GM23338 (cell line): ENCODE data around the gene SLC16A12. TPM values are rescaled to one million over a fixed set of nuclear protein-coding genes. Genes with fewer than 3 reads are reported as not detected.

Experiments used
- ATAC-seq: fragments of 200-7000 bp; cut with Tn5 transposase; 3 replicates; pipeline ENCODE4 v1.9.1; 2020
- DNase-seq: peaks from one replicate; pipeline ENCODE4 v3.0.0-alpha.2; 2015; ENCODE audit warnings: low spot score
- H2AFZ ChIP-seq: fragments of 200-600 bp; sonication (generic); 2 replicates; pipeline ENCODE4 v1.8.0; 2016; ENCODE audit warnings: antibody characterized with exemption, mild to moderate bottlenecking, moderate library complexity
- H3F3A ChIP-seq: fragments of 200-600 bp; sonication (generic); replicated peaks from 2 replicates; pipeline ENCODE4 v1.8.0; 2017; ENCODE audit warnings: antibody characterized with exemption, mixed run types, low read depth
- H3K27ac ChIP-seq: fragments of 200-600 bp; sonication (generic); 2 replicates; pipeline ENCODE4 v1.6.1; 2016; ENCODE audit warnings: low read depth
- H3K27me3 ChIP-seq: fragments of 200-600 bp; sonication (generic); 2 replicates; pipeline ENCODE4 v1.8.0; 2016; ENCODE audit warnings: mild to moderate bottlenecking, mixed run types, moderate library complexity; ENCODE audit not compliant: insufficient read depth
- H3K36me3 ChIP-seq: fragments of 200-600 bp; sonication (generic); 2 replicates; pipeline ENCODE4 v1.8.0; 2016; ENCODE audit warnings: mild to moderate bottlenecking; ENCODE audit not compliant: insufficient read depth
- H3K4me1 ChIP-seq: fragments of 200-600 bp; sonication (generic); 2 replicates; pipeline ENCODE4 v1.8.0; 2016; ENCODE audit warnings: mild to moderate bottlenecking, moderate library complexity; ENCODE audit not compliant: insufficient read depth
- H3K4me2 ChIP-seq: fragments of 200-600 bp; sonication (generic); 2 replicates; pipeline ENCODE4 v1.7.1; 2017; ENCODE audit warnings: mixed run types
- H3K4me3 ChIP-seq: fragments of 200-600 bp; sonication (generic); 2 replicates; pipeline ENCODE4 v1.6.1; 2016; ENCODE audit warnings: mixed run types
- H3K79me2 ChIP-seq: fragments of 200-600 bp; sonication (generic); replicated peaks from 2 replicates; pipeline ENCODE4 v1.8.0; 2017; ENCODE audit warnings: mild to moderate bottlenecking; ENCODE audit not compliant: insufficient read depth
- H3K9me2 ChIP-seq: fragments of 200-600 bp; sonication (generic); 2 replicates; pipeline ENCODE4 v1.8.0; 2017; ENCODE audit not compliant: insufficient read depth
- H4K20me1 ChIP-seq: fragments of 200-600 bp; sonication (generic); replicated peaks from 2 replicates; pipeline ENCODE4 v1.8.0; 2017; ENCODE audit warnings: mild to moderate bottlenecking; ENCODE audit not compliant: insufficient read depth
- H3K27ac Mint-ChIP-seq: 2 replicates; pipeline ENCODE4 v1.8.0; 2020; ENCODE audit warnings: inconsistent platforms, mild to moderate bottlenecking, moderate library complexity, mixed read lengths
- H3K27me3 Mint-ChIP-seq: 3 replicates; pipeline ENCODE4 v1.8.0; 2022; ENCODE audit warnings: low read depth, mild to moderate bottlenecking, moderate library complexity, mixed read lengths, inconsistent platforms; ENCODE audit not compliant: insufficient read depth, poor library complexity
- H3K36me3 Mint-ChIP-seq: 3 replicates; pipeline ENCODE4 v1.8.0; 2021; ENCODE audit warnings: low read depth, mild to moderate bottlenecking, inconsistent platforms, moderate library complexity, mixed read lengths
- H3K4me1 Mint-ChIP-seq: 3 replicates; pipeline ENCODE4 v1.8.0; 2020; ENCODE audit warnings: mild to moderate bottlenecking, inconsistent platforms, mixed read lengths
- H3K4me3 Mint-ChIP-seq: 3 replicates; pipeline ENCODE4 v1.8.0; 2021; ENCODE audit warnings: moderate library complexity, mild to moderate bottlenecking, inconsistent platforms, mixed read lengths
- H3K9me3 Mint-ChIP-seq: 3 replicates; pipeline ENCODE4 v1.8.0; 2020; ENCODE audit warnings: moderate library complexity, mild to moderate bottlenecking, inconsistent platforms, mixed read lengths
- EZH2 ChIP-seq: fragments of 200-600 bp; sonication (generic); IDR thresholded peaks from one replicate; pipeline ENCODE4 v1.8.0; 2017; ENCODE audit warnings: antibody characterized with exemption, mild to moderate bottlenecking, low read depth; ENCODE audit not compliant: unreplicated experiment
- EZH2phosphoT487 ChIP-seq: fragments of 200-600 bp; sonication (generic); IDR thresholded peaks from one replicate; pipeline ENCODE4 v1.8.1; 2018; ENCODE audit warnings: antibody characterized with exemption; ENCODE audit not compliant: unreplicated experiment
- JUNB ChIP-seq: IDR thresholded peaks from one replicate; pipeline ENCODE4 v1.6.1; 2016; ENCODE audit warnings: antibody characterized with exemption; ENCODE audit not compliant: unreplicated experiment
- NANOG ChIP-seq: IDR thresholded peaks from 2 replicates; pipeline ENCODE4 v1.6.1; 2016; ENCODE audit warnings: antibody characterized with exemption, borderline replicate concordance
- POLR2AphosphoS5 ChIP-seq: IDR thresholded peaks from 2 replicates; pipeline ENCODE4 v1.6.1; 2016; ENCODE audit warnings: antibody characterized with exemption, low read depth
- STAT1 ChIP-seq: IDR thresholded peaks from one replicate; pipeline ENCODE4 v1.6.1; 2016; ENCODE audit warnings: antibody characterized with exemption; ENCODE audit not compliant: unreplicated experiment
- ZNF114 ChIP-seq: fragments of 250-450 bp; sonication (Bioruptor Pico); IDR thresholded peaks from 2 replicates; pipeline ENCODE4 v1.5.0; 2020; ENCODE audit warnings: mild to moderate bottlenecking, moderate library complexity
- ZNF331 ChIP-seq: fragments of 250-450 bp; sonication (Bioruptor Pico); IDR thresholded peaks from 2 replicates; pipeline ENCODE4 v1.5.0; 2020; ENCODE audit warnings: low read depth, mild to moderate bottlenecking, moderate library complexity
- polyA plus RNA-seq: library from polyadenylated mRNA; unstranded; fragments of >200 nt; fragmentation: Nextera tagmentation; extraction: Ambion mirVana; gene quantifications from 2 replicates; pipeline ENCODE4 v1.2.1, GENCODE V29; 2016
- total RNA-seq: library from RNA; depleted of rRNA; stranded (reverse); fragments of >200 nt; shearing (Covaris generic); gene quantifications from 2 replicates; pipeline ENCODE4 v1.2.3, GENCODE V29; 2014
- TF ChIP-seq, protein P1 (sequence below), 2 experiments: fragments of 200-600 bp in 1 of 2; sonication (generic) in 1 of 2; conservative IDR thresholded peaks; 2 replicates each; pipeline versions ENCODE4 v1.5.1 to v1.6.1; 2016 to 2017; ENCODE audit warnings: antibody characterized with exemption in 2 of 2, low read depth in 2 of 2, mild to moderate bottlenecking in 2 of 2, moderate library complexity in 1 of 2
- TF ChIP-seq, protein P2 (sequence below): IDR thresholded peaks from 2 replicates; pipeline ENCODE4 v1.6.1; 2016; ENCODE audit warnings: antibody characterized with exemption
- TF ChIP-seq, protein P3 (sequence below): fragments of 250-450 bp; sonication (Bioruptor Pico); IDR thresholded peaks from 2 replicates; pipeline ENCODE4 v1.5.0; 2020; ENCODE audit warnings: mild to moderate bottlenecking, moderate library complexity

Gene SLC16A12
- total and polyA plus RNA-seq, 2 experiments from 2014 or later, result 0.84 to 2.0 TPM

DNA sequence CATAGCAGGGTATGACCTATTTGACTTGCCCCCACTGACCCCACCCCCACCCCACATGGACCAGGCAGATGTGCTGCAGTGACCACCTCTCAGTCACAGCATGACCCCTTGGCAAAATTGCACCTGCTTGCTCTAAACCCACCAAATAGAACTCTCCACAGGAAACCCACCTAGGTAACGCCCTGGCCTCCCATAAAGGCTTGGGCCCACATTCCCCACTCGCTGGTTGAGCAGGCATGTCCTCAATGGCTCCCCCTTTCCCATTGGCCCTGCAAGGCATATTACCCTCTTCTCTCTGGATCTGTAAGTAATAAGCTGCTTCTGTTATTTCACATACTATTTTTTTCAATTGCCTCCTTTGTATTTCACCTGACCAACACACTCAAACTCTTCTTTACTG is 140.3 kb downstream of the SLC16A12 start:
- Histone ChIP-seq H3K4me2 (no peak overlapping the region), H2AFZ (no peak overlapping the region), H3K9me2 (no peaks in the 10 kb centered on the region), H3K4me3 (no peak overlapping the region), H3K79me2 (no peaks in the 10 kb centered on the region), H3K27me3 (no peaks in the 10 kb centered on the region), H3K36me3 (no peaks in the 10 kb centered on the region), H3K27ac (no peak overlapping the region), H3F3A (no peaks in the 10 kb centered on the region), H4K20me1 (no peaks in the 10 kb centered on the region), H3K4me1 (peaks cover 8% of the 10 kb centered on the region)
- Mint-ChIP-seq H3K27me3 (no peaks in the 10 kb centered on the region), H3K9me3 (peaks cover 8% of the 10 kb centered on the region; the same call in 2 of the 3 replicates), H3K36me3 (peaks cover 5% of the 10 kb centered on the region; the same call in 2 of the 3 replicates), H3K4me3 (no peak overlapping the region), H3K4me1 (peaks cover 7% of the 10 kb centered on the region; the same call in 2 of the 3 replicates), H3K27ac (no peak overlapping the region)
- DNase-seq, result no peak
- TF ChIP-seq NANOG (no peak), EZH2phosphoT487 (no peak), ZNF331 (CRISPR knock-in tag) (no peak)
- TF ChIP-seq, protein P1, sequence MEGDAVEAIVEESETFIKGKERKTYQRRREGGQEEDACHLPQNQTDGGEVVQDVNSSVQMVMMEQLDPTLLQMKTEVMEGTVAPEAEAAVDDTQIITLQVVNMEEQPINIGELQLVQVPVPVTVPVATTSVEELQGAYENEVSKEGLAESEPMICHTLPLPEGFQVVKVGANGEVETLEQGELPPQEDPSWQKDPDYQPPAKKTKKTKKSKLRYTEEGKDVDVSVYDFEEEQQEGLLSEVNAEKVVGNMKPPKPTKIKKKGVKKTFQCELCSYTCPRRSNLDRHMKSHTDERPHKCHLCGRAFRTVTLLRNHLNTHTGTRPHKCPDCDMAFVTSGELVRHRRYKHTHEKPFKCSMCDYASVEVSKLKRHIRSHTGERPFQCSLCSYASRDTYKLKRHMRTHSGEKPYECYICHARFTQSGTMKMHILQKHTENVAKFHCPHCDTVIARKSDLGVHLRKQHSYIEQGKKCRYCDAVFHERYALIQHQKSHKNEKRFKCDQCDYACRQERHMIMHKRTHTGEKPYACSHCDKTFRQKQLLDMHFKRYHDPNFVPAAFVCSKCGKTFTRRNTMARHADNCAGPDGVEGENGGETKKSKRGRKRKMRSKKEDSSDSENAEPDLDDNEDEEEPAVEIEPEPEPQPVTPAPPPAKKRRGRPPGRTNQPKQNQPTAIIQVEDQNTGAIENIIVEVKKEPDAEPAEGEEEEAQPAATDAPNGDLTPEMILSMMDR (conservative IDR thresholded peaks at IDR 0.05; ENCODE audit: low read depth in 2 of 2), result no peak
- no peak for ATAC-seq

DNA sequence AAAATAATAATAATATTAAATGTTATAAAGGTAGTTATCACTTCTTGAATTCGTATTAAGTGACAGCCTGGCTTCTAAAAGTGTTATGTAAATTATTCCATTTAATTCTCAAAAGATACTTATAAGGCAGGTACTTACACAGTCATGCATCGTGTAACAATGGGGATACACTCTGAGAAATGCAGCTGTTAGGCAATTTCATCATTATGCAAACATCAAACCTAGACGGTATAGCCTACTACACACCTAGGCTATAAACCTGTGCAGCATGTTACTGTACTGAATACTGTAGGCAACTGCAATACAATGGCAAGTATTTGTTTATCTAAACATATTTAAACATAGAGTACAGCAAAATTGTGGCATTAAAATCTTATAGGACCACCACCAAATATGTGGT is 141.5 kb downstream of the SLC16A12 start:
- H2AFZ ChIP-seq, result no peak overlapping the region
- H4K20me1 ChIP-seq, result no peaks in the 10 kb centered on the region
- H3K4me3 Mint-ChIP-seq, result no peak overlapping the region
- H3K4me1 Mint-ChIP-seq, result peaks cover 7% of the 10 kb centered on the region; the same call in 2 of the 3 replicates
- H3K27ac ChIP-seq, result no peak overlapping the region
- peaks cover 8% of the 10 kb centered on the region for H3K4me1 ChIP-seq
- H3K27me3 ChIP-seq, result no peaks in the 10 kb centered on the region
- H3K4me2 ChIP-seq, result no peak overlapping the region
- H3K27me3 Mint-ChIP-seq, result no peaks in the 10 kb centered on the region
- peaks cover 5% of the 10 kb centered on the region; the same call in 2 of the 3 replicates for H3K36me3 Mint-ChIP-seq
- H3K9me2 ChIP-seq, result no peaks in the 10 kb centered on the region
- H3F3A ChIP-seq, result no peaks in the 10 kb centered on the region
- H3K9me3 Mint-ChIP-seq, result peaks cover 8% of the 10 kb centered on the region; the same call in 2 of the 3 replicates
- H3K4me3 ChIP-seq, result no peak overlapping the region
- no peak for ATAC-seq
- H3K27ac Mint-ChIP-seq, result no peak overlapping the region
- H3K79me2 ChIP-seq, result no peaks in the 10 kb centered on the region
- no peaks in the 10 kb centered on the region for H3K36me3 ChIP-seq
- no peak for DNase-seq
- no peak for TF ChIP-seq ZNF331 (CRISPR knock-in tag)
- no peak for TF ChIP-seq STAT1
- no peak for TF ChIP-seq JUNB
- TF ChIP-seq, protein P1 (conservative IDR thresholded peaks at IDR 0.05; ENCODE audit: low read depth in 2 of 2), result no peak
- TF ChIP-seq NANOG, result no peak
- no peak for TF ChIP-seq ZNF114 (CRISPR knock-in tag)
- TF ChIP-seq, protein P2, sequence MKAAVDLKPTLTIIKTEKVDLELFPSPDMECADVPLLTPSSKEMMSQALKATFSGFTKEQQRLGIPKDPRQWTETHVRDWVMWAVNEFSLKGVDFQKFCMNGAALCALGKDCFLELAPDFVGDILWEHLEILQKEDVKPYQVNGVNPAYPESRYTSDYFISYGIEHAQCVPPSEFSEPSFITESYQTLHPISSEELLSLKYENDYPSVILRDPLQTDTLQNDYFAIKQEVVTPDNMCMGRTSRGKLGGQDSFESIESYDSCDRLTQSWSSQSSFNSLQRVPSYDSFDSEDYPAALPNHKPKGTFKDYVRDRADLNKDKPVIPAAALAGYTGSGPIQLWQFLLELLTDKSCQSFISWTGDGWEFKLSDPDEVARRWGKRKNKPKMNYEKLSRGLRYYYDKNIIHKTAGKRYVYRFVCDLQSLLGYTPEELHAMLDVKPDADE, result no peak
- TF ChIP-seq, protein P3, sequence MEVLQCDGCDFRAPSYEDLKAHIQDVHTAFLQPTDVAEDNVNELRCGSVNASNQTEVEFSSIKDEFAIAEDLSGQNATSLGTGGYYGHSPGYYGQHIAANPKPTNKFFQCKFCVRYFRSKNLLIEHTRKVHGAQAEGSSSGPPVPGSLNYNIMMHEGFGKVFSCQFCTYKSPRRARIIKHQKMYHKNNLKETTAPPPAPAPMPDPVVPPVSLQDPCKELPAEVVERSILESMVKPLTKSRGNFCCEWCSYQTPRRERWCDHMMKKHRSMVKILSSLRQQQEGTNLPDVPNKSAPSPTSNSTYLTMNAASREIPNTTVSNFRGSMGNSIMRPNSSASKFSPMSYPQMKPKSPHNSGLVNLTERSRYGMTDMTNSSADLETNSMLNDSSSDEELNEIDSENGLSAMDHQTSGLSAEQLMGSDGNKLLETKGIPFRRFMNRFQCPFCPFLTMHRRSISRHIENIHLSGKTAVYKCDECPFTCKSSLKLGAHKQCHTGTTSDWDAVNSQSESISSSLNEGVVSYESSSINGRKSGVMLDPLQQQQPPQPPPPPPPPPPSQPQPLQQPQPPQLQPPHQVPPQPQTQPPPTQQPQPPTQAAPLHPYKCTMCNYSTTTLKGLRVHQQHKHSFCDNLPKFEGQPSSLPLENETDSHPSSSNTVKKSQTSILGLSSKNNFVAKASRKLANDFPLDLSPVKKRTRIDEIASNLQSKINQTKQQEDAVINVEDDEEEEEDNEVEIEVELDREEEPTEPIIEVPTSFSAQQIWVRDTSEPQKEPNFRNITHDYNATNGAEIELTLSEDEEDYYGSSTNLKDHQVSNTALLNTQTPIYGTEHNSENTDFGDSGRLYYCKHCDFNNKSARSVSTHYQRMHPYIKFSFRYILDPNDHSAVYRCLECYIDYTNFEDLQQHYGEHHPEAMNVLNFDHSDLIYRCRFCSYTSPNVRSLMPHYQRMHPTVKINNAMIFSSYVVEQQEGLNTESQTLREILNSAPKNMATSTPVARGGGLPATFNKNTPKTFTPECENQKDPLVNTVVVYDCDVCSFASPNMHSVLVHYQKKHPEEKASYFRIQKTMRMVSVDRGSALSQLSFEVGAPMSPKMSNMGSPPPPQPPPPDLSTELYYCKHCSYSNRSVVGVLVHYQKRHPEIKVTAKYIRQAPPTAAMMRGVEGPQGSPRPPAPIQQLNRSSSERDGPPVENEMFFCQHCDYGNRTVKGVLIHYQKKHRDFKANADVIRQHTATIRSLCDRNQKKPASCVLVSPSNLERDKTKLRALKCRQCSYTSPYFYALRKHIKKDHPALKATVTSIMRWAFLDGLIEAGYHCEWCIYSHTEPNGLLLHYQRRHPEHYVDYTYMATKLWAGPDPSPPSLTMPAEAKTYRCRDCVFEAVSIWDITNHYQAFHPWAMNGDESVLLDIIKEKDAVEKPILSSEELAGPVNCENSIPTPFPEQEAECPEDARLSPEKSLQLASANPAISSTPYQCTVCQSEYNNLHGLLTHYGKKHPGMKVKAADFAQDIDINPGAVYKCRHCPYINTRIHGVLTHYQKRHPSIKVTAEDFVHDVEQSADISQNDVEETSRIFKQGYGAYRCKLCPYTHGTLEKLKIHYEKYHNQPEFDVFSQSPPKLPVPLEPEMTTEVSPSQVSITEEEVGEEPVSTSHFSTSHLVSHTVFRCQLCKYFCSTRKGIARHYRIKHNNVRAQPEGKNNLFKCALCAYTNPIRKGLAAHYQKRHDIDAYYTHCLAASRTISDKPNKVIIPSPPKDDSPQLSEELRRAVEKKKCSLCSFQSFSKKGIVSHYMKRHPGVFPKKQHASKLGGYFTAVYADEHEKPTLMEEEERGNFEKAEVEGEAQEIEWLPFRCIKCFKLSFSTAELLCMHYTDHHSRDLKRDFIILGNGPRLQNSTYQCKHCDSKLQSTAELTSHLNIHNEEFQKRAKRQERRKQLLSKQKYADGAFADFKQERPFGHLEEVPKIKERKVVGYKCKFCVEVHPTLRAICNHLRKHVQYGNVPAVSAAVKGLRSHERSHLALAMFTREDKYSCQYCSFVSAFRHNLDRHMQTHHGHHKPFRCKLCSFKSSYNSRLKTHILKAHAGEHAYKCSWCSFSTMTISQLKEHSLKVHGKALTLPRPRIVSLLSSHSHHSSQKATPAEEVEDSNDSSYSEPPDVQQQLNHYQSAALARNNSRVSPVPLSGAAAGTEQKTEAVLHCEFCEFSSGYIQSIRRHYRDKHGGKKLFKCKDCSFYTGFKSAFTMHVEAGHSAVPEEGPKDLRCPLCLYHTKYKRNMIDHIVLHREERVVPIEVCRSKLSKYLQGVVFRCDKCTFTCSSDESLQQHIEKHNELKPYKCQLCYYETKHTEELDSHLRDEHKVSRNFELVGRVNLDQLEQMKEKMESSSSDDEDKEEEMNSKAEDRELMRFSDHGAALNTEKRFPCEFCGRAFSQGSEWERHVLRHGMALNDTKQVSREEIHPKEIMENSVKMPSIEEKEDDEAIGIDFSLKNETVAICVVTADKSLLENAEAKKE (CRISPR knock-in tag), result no peak
- TF ChIP-seq EZH2, result no peak
- no peak for TF ChIP-seq POLR2AphosphoS5
